HPDE6-E6E7 (cell line): ENCODE data around the gene ALAS1.

Source experiments
- DNase-seq: peaks from one replicate; pipeline ENCODE4 v3.0.0; 2011; ENCODE audit warnings: missing footprints; ENCODE audit errors: extremely low spot score

The ALAS1 gene

DNA sequence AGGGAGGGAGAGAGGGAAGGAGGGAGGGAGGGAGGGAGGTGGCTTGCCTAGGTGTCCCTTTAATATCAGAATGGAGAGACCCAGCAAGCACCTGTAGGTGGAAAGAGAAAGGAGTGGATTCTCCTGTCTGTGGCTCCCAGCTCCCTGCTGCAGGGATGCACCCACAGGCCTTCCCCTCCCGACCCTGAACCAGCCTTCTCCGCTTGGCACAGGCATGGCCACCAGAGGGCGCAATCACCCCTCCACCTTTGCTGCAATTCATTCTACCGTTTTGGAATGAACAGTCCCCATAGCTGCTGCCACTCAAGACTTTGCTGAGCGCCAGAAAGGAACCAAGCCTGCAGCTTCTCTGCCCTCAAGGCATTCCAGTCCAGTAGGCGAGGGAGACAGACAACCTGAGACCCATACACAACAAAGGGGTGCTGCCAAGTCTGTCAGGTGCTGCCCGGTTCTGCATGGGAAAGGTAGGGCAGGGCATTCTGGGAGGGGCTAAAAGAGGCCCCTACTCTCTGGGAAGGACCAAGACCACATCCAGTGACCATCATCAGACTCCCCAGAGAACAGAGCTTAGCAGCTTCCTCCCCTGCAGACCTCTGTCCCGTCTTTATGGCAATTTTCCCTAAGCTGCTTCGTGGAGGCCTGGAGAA is 22.5 kb downstream of the ALAS1 start:
- DNase-seq = peak; percentile 32

- DNase-seq = no peak
Observed at GRCh38 chr3:52221141-52221562, 23.2 kb downstream of the ALAS1 start.

- DNase-seq = no peak
Observed at GRCh38 chr3:52221563-52222318, 23.8 kb downstream of the ALAS1 start.

DNA sequence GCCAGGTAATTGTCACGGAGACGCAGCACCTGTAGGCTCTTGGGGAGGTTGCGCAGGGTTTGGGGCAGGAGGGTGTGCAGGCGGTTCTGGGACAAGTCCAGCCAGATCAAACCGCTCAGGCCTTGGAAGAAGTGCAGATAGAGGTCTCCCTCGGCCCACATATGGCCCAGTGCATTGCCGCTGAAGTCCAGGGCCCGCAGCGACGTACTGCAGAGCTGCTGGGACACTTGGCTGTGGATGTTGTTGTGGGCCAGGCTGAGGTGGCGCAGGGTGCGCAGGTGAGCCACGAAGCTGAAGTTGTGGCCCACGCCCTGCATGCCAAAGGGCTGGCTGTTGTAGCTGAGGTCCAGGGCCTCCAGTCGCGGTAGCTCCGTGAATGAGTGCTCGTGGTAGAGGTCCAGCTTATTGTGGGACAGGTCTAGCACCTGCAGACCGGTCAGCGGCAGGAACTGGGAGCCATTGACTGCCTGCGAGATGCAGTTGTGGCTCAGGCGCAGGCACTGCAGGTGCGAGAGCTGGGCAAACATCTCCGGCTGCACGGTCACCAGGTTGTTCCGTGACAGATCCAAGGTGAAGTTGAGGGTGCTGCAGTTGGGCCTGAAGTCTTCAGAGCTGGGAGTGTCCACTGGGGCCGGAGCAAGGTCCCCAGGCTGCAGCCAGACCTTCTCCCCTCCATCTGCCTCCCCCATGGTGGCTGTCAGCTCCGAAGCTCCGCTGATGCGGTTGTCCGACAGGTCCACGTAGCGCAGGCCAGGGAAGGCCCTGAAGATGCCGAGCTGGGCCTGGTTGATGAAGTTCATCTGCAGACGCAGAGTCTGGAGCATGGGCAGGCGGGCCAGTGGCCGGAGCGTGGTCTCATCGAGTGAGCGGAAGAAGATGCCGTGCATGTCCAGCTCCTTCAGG is 24.6 kb downstream of the ALAS1 start:
- no peak for DNase-seq

GRCh38 chr3:52223449-52224408 is 25.8 kb downstream of the ALAS1 start:
- no peak for DNase-seq

DNA sequence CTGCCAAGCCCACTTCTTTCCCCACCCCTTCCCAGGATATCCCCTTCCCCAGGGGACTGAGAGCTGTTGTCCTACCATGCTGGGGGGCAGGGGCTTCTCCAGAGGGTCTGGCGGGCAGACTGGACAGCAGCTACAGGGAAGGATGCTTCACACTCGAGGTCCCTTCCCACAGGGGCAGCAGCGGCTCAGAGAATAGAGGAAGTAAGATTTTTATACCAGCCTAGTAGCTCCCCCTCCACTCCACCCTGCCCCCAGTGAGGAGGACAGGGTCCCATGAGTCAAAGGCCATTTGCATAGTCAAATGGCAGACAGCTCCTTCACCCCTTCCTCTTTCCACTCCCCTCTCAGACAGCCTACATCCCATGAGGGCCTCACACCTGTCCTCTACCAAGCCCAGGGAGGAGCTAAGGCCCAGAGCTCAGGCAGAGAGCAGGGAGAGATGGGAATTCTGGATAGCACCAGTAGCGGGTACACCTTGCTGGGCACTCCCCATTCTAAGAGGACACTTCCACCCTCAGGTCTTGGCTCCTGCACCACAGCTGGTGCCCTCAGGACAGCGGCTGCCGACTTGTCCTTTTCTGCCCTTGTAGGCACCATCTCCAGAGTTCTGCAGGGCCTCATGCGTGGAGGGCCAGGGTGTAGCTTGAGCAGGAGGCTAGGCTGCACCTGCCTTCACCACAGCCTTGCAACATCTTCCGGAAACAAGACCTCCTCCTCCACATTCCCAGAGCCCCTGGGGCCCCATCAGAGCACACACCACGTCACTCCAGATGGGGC is 27.7 kb downstream of the ALAS1 start, which contains the start of gene TLR9:
TLR9 (minus strand) TSS at position 194 of the 777 bp plus-strand sequence; CDS start at position 78, 116 bp downstream.
- no peak for DNase-seq

GRCh38 chr3:52226229-52226817 is 28.4 kb downstream of the ALAS1 start:
- DNase-seq = no peak

GRCh38 chr3:52227117-52227516 is 29.2 kb downstream of the ALAS1 start:
- no peak for DNase-seq

DNA sequence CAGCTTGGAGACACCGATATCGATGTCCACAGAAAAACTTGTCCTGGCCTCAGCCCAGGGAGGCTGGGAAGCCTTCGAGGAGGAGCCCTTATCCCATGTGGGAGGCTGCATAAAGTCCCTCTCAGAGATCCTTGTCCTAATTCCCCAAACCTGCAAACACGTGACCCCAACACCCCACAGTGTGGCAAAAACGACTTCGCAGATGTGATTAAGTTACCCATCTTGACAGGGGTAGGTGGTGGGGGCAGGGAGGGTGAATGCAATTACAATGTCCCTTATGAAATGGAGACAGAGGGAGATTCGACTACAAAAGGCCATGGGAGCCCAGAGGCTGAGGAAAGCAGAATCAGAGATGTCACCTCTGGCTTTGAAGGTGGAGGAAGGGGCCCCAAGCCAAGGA is 29.8 kb downstream of the ALAS1 start:
- no peak for DNase-seq

DNA sequence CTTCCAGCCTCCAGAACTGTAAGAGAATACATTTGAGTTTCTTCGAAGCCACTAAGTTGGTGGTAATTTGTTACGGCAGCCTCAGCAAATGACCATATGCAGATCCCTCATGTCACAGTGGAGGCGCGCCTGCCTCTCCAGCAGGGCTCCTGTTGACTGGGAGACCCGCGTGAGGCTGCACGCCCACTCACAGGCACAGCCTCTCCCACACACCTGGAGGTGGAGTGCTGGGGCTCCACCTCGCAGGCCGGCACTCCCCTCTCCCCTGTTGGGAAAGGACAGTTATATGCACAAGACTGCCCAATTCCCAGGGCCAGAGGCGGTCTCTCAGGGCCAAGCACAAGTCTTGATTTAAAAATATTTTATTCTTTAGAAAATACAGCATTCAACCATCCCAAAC is 30.3 kb downstream of the ALAS1 start:
- no peak for DNase-seq

GRCh38 chr3:52228751-52229291 is 30.9 kb downstream of the ALAS1 start:
- DNase-seq = no peak

GRCh38 chr3:52229656-52230055 is 31.7 kb downstream of the ALAS1 start:
- no peak for DNase-seq

DNA sequence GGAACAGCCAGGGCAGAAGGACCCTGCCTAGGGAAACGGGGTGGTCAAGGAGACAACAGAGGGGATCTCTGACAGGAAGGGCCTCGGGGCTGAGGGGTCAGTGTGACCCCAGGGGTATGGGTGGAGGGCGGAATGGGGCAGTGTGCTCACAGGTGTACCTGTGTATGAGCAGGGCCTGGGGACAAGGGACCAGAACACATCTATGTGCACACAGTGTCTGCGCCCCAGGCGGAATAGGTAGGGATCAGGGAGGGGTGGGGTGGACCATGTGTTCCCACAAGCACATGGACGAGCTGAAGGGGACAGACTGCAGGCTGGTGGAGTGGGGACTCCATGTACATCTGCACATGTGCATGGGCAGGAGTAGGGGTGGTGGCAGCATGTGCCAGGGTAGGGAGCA is 32.5 kb downstream of the ALAS1 start:
- no peak for DNase-seq

DNA sequence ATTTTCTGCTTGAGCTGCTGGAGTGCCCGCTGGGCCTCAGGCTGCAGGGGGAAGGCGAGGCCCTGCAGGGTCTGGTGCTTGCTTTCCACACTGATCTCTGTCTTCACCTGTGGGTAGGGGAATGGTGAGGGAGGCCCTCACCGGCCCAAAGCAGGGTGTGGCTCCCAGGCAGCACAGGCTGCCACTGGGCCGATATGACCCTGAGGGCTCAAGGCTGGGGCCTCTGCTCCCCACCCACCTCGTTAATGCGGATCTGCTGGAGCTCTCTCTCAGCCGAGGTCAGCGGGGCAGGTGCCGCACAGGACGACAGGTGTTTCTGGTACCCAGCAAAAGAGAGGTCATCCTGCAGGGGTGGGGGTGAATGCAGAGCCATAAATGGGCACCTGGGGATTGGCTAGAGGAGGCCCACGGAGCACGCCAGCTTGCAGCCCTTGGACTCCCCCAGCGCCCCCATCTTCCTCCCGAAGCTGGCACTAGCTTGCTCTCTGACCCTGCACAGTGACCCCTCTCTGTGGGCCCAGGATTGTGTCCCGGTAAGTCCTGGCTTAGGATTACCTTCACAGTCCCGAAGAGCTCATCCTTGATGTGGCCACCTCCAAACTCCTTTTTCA is 33.0 kb downstream of the ALAS1 start:
- no peak for DNase-seq

DNA sequence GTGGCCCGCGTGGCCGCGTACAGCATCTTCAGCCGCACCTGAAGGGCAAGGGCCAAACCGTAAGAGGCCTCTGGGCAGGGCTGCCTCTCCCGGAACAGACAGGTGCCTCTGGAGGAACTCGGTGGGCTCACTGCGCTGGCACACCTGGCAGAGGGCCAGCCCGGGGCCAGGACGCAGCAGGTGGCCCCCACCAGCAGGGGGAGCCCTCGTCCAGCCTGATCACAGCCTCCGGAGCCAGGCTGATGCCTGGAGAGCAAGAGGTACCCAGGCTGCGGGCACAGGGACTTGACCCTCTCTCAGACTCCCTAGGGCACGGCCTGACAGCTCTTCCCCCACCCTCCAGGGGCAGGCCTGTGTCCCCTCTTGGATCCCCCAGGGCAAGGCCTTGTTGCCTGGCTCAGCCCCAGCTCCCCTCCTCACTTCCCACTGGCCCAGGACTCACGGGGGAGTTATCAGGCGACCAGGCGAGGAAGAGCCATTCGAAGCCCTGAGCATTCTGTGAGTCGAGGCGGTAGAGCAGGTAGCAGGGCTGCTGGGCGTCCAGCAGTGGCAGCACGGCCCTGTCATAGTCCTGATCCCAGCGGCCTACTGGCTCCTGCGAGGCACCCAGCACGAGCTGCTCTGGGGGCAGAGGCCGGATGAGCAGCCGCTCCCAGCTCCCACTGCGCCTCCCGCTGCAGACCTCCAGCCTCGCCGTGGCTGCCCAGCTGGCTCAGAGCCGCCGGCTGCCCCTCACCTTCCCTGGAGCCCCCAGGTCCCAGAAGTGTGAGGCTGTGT is 33.7 kb downstream of the ALAS1 start:
- DNase-seq = no peak

- DNase-seq = no peak
Observed at GRCh38 chr3:52232279-52233107, 34.5 kb downstream of the ALAS1 start.

GRCh38 chr3:52233108-52233591 is 35.2 kb downstream of the ALAS1 start:
- DNase-seq = no peak
